ENCODE measurements around the gene PRKG1. TPM values are rescaled to one million over a fixed set of nuclear protein-coding genes. Genes with fewer than 3 reads are reported as not detected.
"Not testable (repeated sequence)": the region's sequence is repeated elsewhere in the genome, so short reads cannot be mapped to it uniquely, and the experiment has no call there.

Gene PRKG1
- total RNA-seq, 1 donor from 2014 or later, result not detected

DNA sequence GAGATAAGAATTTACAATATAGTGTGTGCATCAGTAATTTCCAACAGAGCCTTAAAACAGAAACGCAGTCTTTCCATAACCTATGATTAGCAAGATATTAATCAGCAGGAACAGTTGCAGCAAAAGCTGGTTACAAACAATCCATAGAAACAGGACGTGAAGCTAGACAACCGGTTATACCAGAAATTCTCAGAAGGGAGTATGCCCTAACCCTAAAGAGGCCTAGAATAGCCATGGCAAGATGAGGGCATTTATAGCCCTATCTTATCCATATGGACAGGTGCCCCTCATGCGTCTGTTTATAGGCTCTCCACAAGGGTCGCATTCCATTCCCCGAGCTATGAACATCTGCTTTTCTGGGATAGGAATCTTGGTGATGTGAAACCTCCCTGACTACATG, 506.9 kb downstream of the PRKG1 start:
- intact Hi-C loops (cut with micrococcal nuclease), result not testable (repeated sequence)

DNA sequence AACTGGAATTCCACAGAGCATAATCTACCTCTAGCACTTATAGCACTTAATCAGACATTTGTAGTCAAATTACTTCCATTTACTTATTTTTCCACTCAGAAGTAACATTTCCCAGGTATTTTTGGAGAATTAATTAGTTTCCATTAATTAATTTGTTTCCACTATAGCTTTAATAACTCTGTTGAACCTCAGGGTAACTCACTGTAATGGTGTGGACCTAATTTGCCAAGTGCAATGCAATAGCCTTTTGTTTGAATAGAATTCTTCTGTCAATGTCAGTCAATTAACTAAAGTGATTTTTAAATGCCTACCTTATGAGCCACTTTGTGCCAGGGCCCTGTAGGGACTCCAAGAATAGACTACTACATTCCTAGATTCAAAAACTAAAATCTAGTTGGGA, 509.7 kb downstream of the PRKG1 start:
- intact Hi-C loops (cut with micrococcal nuclease), result no loop called here

DNA sequence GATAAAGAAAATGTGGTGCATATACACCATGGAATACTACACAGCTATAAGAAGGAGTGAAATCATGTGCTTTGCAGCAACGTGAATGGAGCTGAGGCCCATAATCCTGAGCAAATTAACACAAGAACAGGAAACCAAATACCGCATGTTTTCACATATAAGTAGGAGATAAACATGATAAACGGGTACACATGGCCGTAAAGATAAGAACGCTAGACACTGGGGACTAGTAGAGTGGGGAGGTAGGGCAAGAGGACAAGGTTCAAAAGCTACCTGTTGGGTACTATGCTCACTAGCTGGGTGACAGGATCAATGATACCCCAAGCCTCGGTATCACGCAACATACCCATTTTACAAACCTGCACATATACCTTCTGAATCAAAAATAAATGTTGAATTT, 511.5 kb downstream of the PRKG1 start:
- intact Hi-C loops (cut with micrococcal nuclease), result no loop called here

DNA sequence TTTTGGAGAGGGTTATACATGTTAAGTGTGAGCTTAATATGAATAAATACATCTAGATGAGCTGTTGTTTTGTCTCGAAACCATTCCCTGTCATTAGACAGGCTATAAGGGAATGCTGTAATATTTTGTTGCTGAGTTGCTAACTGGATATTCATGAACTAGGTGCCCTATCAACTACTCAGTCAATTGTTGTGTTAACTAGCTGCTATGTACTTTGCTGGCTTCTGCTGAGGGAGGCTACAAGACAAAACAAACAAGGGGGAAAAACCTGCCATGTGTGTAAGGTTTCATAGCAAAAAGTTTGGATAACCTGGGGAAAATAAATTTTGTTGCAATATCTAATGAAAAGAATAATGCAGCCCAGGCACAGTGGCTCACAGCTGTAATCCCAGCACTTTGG, 514.7 kb downstream of the PRKG1 start:
- intact Hi-C loops (cut with micrococcal nuclease), result no loop called here

DNA sequence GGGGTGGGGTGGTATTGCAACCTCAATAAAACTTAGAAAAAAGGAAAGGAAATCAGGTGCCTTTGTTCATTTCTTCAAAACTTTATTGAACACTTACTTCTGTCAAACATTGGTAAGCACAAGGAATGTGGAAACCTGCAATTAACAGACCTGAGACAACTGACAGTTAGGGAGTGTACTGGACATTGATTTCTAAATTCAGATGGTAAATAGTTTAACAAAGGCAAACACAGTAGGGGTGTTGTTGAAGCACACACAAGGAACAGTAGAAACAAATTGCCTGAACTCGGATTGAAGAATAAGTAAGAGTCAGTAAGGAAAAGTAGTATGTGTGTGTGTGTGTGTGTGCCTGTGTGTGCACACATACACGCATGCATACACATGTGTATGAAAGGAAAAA, 516.5 kb downstream of the PRKG1 start:
- intact Hi-C loops (cut with micrococcal nuclease), result no loop called here

DNA sequence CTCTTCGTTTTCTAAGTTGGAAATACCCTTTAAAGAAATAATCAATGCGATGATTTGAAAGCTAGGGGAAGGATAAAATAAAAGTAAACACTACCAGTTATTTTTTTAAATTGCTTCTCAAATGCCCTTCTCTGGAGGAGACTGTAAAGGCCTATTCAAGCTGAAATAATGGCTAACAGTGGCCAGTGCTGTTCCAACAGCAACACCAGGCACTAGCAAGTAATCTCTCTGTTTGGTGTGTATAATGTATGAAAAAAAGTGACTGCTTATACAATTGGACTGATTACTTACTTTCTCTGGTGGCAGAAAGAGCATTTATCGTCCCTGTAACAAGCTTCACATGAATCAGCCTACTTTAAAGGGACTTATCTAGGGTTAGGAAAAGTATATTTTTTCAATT, 522.4 kb downstream of the PRKG1 start:
- intact Hi-C loops (cut with micrococcal nuclease), result no loop called here

DNA sequence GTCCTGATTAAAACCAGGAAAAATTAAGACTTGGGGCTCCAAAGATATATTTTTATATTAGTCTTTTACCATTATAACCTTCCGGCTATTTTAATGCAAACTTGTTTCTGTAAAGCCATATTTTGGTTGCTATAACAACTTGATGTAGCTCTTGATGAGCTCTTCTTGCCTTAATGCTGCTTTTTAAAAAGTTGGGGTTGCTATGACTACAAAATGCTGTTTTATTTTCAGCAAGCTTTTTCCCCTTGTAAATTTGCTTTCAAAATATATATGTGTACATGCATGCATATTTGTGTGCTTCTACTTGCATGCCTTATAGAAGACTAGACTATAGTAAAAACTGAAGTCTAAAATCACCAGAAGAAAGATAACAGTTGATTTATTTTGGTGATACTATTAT, 525.4 kb downstream of the PRKG1 start:
- intact Hi-C loops (cut with micrococcal nuclease), result no loop called here

DNA sequence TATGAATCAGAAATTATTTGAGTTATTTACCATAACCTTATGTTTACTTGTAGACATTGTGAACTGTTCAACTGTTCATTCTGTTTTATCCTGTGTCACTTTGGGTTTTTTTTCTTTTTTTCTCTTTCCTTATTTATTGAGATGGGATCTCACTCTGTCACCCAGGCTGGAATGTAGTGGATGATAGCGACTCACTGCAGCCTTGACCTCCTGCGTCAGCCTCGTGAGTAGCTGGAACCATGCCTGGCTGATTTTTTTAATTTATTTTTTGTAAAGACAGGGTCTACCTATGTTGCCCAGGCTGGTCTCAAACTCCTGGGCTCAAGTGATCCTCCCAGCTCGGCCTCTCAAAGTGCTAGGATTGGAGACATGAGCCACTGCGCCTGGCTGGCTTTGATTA, 528.0 kb downstream of the PRKG1 start:
- intact Hi-C loops (cut with micrococcal nuclease), result no loop called here

DNA sequence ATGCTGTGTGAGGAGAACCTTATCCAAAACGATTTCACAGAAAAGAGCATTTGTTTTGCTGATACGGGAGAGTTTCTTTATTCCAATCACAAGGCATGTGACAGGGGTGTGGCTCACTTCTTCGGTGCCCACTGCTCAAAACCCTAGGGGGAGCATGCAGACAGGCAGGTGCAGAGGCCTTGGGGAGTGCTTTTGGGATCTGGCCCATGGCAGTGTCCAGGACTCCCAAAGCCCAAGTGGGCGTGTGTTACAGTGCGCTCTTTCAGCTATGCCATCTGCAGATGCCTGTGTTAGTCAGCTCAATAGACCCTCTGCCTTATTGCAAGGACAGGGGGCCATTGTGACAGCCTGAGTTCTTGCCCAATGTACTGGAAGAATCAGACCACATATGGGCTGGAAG, 530.3 kb downstream of the PRKG1 start:
- intact Hi-C loops (cut with micrococcal nuclease), result no loop called here

DNA sequence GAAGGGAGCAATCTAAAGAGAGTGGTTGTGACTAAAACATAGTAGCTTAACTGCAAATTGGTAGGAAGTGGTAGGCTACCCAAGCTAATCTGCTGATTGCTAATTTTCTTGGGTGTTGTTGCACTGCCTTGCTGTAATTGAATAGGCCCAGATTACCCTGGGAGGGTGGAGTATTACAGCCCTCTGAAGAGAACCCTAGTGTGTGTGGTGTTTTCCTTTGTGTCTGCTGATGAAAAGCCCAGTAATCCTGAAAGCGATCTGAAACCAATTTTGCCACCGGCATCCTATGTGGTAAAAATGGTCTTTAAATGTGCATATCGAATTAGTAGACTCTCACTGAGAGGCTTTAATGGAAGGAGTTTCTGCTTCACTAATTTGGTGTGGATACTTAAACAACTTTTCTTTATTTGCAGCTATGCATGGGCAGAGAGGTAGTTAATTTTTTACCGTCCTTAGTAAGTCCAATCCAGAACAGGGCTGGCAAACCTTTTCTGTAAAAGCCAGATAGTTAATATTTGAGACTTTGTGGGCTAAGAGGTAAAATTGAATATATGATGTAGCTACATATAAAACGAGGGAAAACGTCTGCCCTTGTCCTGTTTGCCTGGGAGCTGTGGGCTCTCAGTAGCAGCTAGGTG, 532.7 kb downstream of the PRKG1 start:
- intact Hi-C loops (cut with micrococcal nuclease), result no loop called here

DNA sequence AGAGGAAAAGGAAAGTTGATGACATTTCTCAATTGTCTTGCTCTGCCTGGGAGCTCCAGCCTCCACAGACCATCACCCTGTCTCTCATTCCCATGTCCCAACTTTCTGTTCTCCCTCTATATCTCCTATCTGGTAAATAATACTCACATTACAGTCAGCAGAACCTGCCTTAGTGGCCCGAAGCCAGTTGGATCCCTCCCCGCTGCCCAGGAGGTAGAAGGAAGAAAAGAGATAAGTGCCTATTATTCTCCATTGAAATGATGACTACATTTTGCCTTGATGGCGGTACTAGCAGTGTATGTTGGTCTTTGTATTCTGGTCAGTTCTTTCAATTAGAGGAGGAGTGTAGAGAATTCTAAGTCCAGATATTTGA, 533.2 kb downstream of the PRKG1 start:
- intact Hi-C loops (cut with micrococcal nuclease), result no loop called here

DNA sequence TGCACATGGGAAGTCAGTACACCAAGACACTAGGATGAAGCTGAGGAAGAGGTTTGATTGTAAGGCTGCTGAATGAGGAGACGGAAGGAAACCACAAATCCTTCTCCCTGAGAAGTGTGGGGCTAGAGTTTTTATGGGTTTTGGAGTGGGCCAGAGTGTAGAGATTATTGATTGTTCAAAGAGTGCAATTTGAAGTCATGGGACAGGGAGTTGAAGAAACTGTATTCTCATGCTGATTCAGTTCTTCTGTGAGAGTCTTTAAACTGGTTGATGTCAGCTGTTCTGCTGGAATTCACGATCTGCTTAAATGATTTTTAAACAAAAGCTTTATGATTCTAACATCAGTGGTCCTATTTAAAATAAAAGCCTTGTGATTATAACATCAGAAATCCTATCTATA, 533.9 kb downstream of the PRKG1 start:
- intact Hi-C loops (cut with micrococcal nuclease), result no loop called here

DNA sequence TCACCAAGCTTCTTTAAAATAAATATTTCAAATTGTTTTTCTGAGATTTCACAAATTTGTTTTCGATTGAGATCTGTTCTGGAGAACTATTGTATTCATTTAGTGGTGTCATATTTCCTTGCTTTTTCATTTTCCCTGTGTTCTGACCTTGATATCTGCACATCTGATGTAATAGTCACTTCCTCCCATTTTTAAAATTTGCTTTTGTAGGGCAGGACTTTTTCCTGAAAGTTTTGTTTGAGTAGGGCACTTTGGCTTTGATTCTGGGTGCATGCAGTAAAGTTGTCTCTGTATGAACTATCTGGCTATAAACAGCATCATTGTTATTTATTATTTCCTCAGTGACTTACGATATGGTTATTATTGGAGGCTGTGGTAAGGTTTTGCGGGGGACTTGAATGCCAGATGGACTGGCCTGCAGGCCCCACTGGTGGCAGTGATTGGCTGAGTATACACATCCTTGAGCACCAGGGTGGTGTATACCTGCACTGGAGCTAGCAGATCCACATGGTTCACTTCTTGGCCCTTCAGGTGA, 541.5 kb downstream of the PRKG1 start:
- intact Hi-C loops (cut with micrococcal nuclease), result no loop called here

DNA sequence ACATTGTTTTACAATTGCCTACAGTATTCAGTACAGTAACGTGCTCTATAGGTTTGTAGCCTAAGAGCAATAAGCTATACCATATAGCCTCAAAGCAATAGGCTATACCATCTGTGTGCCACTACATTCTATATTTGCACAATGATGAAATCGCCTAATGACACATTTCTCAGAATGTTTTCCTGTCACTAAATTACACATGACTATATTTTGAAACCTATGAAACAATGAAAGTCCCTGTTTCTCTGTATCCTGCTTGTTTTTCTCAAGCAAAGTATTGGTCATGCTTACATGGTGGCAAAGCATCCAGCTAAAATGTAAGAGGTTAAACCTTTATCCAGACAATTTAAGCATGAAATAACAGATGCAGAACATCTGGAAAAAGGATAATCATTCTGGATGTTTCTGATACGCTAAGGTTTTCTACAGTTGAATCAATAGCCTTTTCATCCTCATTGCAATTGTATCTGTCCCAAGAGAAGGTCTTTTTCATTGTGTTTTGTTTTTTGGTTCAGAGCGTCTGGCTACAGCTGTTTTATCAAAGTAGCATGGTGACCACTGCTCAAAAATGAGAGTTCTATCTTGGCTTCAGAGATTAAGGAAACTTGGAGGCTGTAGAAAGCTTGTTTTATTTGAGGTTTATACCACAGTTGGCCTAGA, 543.4 kb downstream of the PRKG1 start:
- intact Hi-C loops (cut with micrococcal nuclease), result no loop called here

DNA sequence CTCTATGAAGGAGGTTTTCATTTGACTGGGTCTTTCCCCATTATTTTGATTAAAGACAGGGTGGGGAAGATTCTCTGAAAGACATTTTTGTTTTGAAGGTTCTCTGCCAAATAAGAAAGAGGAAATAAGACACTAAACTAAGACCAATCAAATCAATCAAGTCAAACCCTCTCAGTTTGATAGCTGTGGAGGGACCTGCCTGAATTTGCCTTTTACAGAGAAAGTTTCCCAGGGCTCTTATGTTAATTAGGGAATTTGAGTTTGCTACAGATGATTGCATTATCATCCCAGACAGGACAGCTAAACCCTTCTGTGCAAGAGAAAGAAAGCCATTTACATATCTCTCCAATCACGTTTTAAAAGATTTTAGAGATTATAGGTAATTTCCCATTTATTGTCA, 545.1 kb downstream of the PRKG1 start:
- intact Hi-C loops (cut with micrococcal nuclease), result no loop called here

DNA sequence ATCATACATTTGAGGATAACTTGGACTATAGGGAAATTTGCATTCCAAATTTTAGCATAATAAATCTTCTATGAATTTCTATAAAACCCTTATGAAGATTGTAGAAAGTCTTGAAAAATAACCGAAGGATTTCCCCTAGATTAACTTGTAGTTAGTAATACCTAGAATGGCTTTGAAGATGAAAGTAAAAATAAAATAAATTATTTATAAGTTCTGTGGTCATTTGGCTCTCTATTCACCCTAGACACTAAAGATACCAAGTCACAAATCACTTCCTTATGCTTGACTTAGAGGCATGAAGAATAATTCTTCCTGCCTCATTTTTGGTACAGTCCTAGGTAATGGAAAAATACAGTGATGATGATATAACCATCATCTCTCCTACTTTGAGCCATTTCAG, 545.8 kb downstream of the PRKG1 start:
- intact Hi-C loops (cut with micrococcal nuclease), result no loop called here

DNA sequence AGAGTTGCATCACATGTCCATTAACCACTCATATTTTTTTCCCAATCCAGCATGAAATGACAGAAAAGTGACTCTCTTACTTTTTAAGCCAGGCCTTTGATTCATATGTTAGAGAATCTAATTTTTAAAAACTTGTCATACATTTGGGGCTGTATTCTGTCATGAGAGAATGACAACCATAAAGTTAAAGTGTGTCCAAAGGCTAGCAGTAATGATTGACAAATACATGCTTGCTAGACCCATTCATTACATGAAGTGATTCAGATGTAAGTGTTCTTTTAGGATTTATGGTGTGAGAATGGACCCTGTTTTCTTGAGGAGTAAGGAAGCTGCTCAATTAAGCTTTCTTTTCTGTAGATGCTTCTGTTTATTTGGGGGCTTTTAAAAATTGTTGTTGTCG, 549.7 kb downstream of the PRKG1 start:
- intact Hi-C loops (cut with micrococcal nuclease), result no loop called here

DNA sequence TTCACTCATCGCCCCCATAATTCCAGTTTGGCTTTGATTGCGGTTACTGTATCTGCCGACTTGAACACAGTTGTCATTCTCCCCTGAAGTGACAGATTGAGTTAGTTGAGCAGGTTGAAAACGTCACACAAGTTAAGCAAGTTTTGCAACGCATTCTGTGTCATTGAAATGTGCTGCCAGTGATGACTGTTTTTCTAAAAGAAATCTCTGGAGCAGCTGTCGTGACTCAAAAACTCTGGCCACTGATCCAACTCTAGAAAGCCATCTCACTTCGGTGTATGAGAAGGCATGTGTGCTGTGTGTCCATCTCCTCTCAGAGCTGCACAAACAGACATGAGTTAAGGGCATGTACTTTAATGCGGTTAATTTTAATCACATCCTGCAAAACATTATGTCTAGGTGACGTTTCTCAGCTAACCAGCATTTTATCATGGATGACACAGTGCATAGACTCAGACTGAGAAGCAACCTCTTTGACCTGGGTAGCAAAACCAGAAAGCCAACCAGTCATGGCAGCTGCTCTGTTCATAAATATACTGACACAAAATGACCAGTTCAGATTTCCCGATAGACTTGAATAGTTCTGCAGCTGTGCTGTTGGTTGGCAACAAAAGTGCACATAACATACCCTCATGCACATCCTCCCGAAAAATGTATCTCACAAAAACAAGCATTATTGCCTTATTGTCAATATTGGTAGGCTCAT, 555.8 kb downstream of the PRKG1 start:
- intact Hi-C loops (cut with micrococcal nuclease), result no loop called here

DNA sequence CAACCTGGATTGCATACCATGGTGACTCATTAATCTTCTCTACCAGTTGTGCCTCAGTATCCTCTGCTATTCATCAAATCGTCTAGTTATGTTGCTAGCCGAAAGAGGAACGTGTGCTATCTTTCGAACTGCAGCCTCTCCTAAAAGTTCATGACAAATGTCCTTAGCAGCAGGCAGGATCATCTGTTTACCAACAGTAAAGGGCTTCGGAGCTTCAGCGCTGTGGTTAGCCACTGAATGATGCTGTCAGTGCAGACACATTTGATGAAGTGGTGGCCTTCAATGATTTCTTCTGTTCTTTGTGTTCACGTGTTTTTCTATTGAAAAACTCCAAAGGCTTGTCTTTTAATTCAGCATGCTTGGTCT, 556.3 kb downstream of the PRKG1 start:
- intact Hi-C loops (cut with micrococcal nuclease), result no loop called here

DNA sequence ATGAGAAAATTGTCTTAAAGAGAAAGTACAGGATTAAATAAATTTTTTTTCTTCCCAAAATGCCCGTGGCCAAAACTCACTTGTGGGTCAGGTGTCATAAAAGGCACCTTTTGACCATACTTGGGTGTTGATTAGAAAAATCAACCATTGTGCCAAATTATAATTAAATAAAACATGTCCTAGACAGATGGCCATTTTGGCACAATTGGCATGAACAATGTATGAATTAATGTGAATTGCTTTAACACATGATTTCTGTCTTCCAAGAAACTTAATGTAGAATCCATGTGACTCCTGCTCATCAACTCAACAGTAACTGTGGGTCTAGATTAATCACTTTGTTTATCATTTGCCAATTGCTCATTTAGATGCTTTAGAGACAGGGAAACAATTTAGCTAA, 561.1 kb downstream of the PRKG1 start:
- intact Hi-C loops (cut with micrococcal nuclease), result no loop called here

DNA sequence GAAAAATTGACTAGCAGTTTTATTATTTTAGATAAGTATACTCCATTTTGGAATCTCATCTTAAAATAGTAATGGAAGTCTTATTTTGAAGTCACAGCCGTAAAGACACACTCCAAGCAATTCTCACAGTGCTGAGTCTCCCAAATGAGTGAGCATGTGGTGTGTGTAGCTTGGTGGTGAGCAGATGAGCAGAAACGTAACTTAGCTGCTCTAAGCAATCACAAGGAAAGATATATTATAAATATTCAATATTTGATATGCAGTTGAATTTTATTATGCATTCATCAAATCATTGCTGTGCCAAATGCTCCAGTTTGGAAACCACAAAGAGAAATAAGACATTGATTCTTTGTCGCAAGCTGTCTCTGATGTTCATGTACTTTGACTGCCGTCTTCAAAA, 563.9 kb downstream of the PRKG1 start:
- intact Hi-C loops (cut with micrococcal nuclease), result no loop called here

DNA sequence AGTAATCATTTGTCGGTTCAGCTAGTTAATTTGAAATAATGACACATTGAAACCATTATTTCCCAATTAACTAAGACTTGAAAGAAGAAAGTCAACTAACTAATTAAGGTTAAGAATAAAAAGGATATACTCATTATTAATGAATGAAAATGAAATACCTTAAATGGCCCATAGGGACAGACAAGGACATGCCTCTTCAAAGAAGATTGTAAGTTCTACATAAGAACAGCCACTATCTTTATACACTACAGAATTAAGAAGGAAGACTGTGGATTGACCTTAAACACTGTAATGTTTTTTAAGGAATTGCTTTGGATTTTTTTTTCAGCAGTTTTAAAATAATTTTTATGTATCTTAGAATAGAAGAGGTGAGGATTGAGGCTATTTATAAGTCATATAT, 564.5 kb downstream of the PRKG1 start:
- intact Hi-C loops (cut with micrococcal nuclease), result no loop called here

Measured in T-helper 1 cell treated with Interleukin-12 subunit alpha and Interleukin-12 subunit beta and Interleukin-4 antibody, amounts not matched to agents 30 ng/mL and 1 ng/mL, for 36 hours (primary cell).